HEK293 (cell line): ENCODE measurements around the gene PTPRN2.

Source experiments
- CTCF ChIP-seq: fragments of 450-650 bp; formaldehyde crosslinking; IDR thresholded peaks from 2 replicates; pipeline ENCODE4 v1.5.1; 2016; ENCODE audit warnings: missing biosample characterization, missing genetic modification characterization
- HOXA7 ChIP-seq: sonication (generic); formaldehyde crosslinking; IDR thresholded peaks from 2 replicates; pipeline ENCODE4 v1.8.1; 2022; ENCODE audit warnings: missing genetic modification reagents, borderline replicate concordance
- ZNF121 ChIP-seq: fragments of 450-650 bp; formaldehyde crosslinking; IDR thresholded peaks from 2 replicates; pipeline ENCODE4 v1.5.1; 2016; ENCODE audit warnings: missing biosample characterization, missing genetic modification characterization
- ZNF274 ChIP-seq, 2 experiments: fragments of 200-500 bp in 1 of 2; fragments of 450-650 bp in 1 of 2; sonication (Bioruptor generic) in 1 of 2; formaldehyde crosslinking in 1 of 2; IDR thresholded peaks; 2 replicates each; pipeline versions ENCODE4 v1.5.1 to v1.6.1; 2014 to 2016; ENCODE audit warnings: borderline replicate concordance in 1 of 2, inconsistent platforms in 1 of 2, low read length in 1 of 2, missing biosample characterization in 1 of 2, missing genetic modification characterization in 1 of 2
- ZNF704 ChIP-seq: fragments of 450-650 bp; formaldehyde crosslinking; IDR thresholded peaks from 2 replicates; pipeline ENCODE4 v1.5.1; 2016; ENCODE audit warnings: missing biosample characterization, missing genetic modification characterization
- ZNF792 ChIP-seq: fragments of 450-650 bp; formaldehyde crosslinking; IDR thresholded peaks from 2 replicates; pipeline ENCODE4 v1.5.1; 2016; ENCODE audit warnings: missing biosample characterization, missing genetic modification characterization
- TF ChIP-seq, protein P1 (sequence below): fragments of 450-650 bp; formaldehyde crosslinking; IDR thresholded peaks from 2 replicates; pipeline ENCODE4 v1.5.1; 2016; ENCODE audit warnings: missing biosample characterization, missing genetic modification characterization

- TF ChIP-seq ZNF121 (tag by site-specific recombination) (no peak), ZNF792 (tag by site-specific recombination) (no peak), ZNF274 (IDR thresholded peaks at IDR 0.05; ENCODE audit: low read length) (no peak), ZNF274 (tag by site-specific recombination; IDR thresholded peaks at IDR 0.05; ENCODE audit: borderline replicate concordance) (no peak), ZNF704 (tag by site-specific recombination) (no peak), HOXA7 (CRISPR knock-in tag) (no peak), CTCF (tag by site-specific recombination) (no peak)
- TF ChIP-seq, protein P1, sequence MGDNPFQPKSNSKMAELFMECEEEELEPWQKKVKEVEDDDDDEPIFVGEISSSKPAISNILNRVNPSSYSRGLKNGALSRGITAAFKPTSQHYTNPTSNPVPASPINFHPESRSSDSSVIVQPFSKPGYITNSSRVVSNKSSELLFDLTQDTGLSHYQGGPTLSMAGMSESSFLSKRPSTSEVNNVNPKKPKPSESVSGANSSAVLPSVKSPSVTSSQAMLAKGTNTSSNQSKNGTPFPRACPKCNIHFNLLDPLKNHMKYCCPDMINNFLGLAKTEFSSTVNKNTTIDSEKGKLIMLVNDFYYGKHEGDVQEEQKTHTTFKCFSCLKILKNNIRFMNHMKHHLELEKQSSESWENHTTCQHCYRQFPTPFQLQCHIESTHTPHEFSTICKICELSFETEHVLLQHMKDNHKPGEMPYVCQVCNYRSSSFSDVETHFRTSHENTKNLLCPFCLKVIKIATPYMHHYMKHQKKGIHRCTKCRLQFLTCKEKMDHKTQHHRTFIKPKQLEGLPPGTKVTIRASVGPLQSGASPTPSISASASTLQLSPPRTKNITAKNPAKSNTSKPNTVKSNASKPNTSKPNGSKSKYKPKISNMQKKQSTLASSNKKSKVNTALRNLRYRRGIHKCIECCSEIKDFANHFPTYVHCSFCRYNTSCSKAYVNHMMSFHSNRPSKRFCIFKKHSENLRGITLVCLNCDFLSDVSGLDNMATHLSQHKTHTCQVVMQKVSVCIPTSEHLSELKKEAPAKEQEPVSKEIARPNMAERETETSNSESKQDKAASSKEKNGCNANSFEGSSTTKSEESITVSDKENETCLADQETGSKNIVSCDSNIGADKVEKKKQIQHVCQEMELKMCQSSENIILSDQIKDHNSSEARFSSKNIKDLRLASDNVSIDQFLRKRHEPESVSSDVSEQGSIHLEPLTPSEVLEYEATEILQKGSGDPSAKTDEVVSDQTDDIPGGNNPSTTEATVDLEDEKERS: no peak
Observed at GRCh38 chr7:157929671-157930070, 658.0 kb downstream of the PTPRN2 start.
